ENCODE results near the gene WNT9B.

GRCh38 chr17:46827274-46827673 lies 24.1 kb upstream of the WNT9B start:
- TF ChIP-seq CTCF (conservative IDR thresholded peaks at IDR 0.05; ENCODE audit: low read depth in 2 of 2) (no peak), REST (IDR thresholded peaks at IDR 0.05; ENCODE audit: unreplicated experiment) (no peak), EZH2 (IDR thresholded peaks at IDR 0.05; ENCODE audit: low read depth, unreplicated experiment) (no peak), JUNB (IDR thresholded peaks at IDR 0.05; ENCODE audit: unreplicated experiment) (no peak), POLR2AphosphoS5 (IDR thresholded peaks at IDR 0.05; ENCODE audit: low read depth) (no peak), CREB1 (CRISPR knock-in tag; IDR thresholded peaks at IDR 0.05; ENCODE audit: low read depth) (no peak), EZH2phosphoT487 (IDR thresholded peaks at IDR 0.05; ENCODE audit: unreplicated experiment) (no peak), ETS1 (IDR thresholded peaks at IDR 0.05) (no peak), ZNF114 (CRISPR knock-in tag; IDR thresholded peaks at IDR 0.05) (no peak), STAT1 (IDR thresholded peaks at IDR 0.05; ENCODE audit: unreplicated experiment) (no peak), ZNF331 (CRISPR knock-in tag; IDR thresholded peaks at IDR 0.05; ENCODE audit: low read depth) (no peak), ZNF462 (CRISPR knock-in tag; IDR thresholded peaks at IDR 0.05) (no peak)

Measured in GM23338 (cell line).